B cell (primary cell): ENCODE results near the gene ENO2. TPM values are rescaled to one million over a fixed set of nuclear protein-coding genes. Genes with fewer than 3 reads are reported as not detected.

Source experiments
- ATAC-seq: fragments of 200-7000 bp; cut with Tn5 transposase; one replicate; pipeline ENCODE4 v1.10.0; 2021; ENCODE audit warnings: low read depth, mild to moderate bottlenecking, moderate number of reproducible peaks, moderate library complexity
- CTCF ChIA-PET: fragments of 350-600 bp; sonication (Branson Sonifier 250); formaldehyde crosslinking; loops from one replicate; lab custom pipeline; 2021; ENCODE audit warnings: antibody characterized with exemption, inconsistent platforms; lab: Charles Lee
- POLR2A ChIA-PET: fragments of 350-600 bp; sonication (Branson Sonifier 250); formaldehyde crosslinking; loops from one replicate; lab custom pipeline; 2021; ENCODE audit warnings: antibody characterized with exemption; lab: Charles Lee
- DNase-seq: peaks from one replicate; pipeline ENCODE4 v3.0.0; 2013
- H2AFZ ChIP-seq: 2 replicates; pipeline ENCODE4 v1.6.1; 2012; ENCODE audit warnings: mild to moderate bottlenecking, low read depth, low read length; ENCODE audit not compliant: insufficient read depth, poor library complexity, severe bottlenecking
- H3K27ac ChIP-seq, 2 donors: 1 replicate in 1 of 2; 2 replicates in 1 of 2; pipeline ENCODE4 v1.5.1; 2012 to 2013; ENCODE audit warnings: low read length in 2 of 2, mild to moderate bottlenecking in 2 of 2, moderate library complexity in 1 of 2
- H3K27me3 ChIP-seq, 4 experiments: fragments of 200-600 bp in 1 of 4; sonication (generic) in 1 of 4; replicated peaks in 1 of 4; 1 replicate in 2 of 4; 2 replicates in 2 of 4; pipeline versions ENCODE4 v1.6.1 to v1.7.0; 2013 to 2016; ENCODE audit warnings: low read length in 3 of 4, mild to moderate bottlenecking in 2 of 4, mixed read lengths in 1 of 4, moderate library complexity in 1 of 4; ENCODE audit not compliant: insufficient read depth in 4 of 4, control insufficient read depth in 3 of 4; ENCODE audit errors: control extremely low read depth in 1 of 4
- H3K36me3 ChIP-seq, 2 experiments: replicated peaks in 1 of 2; 1 replicate in 1 of 2; 2 replicates in 1 of 2; pipeline versions ENCODE4 v1.6.1 to v1.7.1; 2013; ENCODE audit warnings: low read length in 1 of 2; ENCODE audit not compliant: insufficient read depth in 2 of 2, control insufficient read depth in 1 of 2; ENCODE audit errors: control extremely low read depth in 1 of 2, extremely low read depth in 1 of 2
- H3K4me1 ChIP-seq, 2 donors: fragments of 200-600 bp in 1 of 2; sonication (generic) in 1 of 2; 1 replicate in 1 of 2; 2 replicates in 1 of 2; pipeline versions ENCODE4 v1.5.1 to v1.6.1; 2013 to 2017; ENCODE audit warnings: low read length in 2 of 2; ENCODE audit not compliant: control insufficient read depth in 2 of 2, insufficient read depth in 2 of 2
- H3K4me2 ChIP-seq: replicated peaks from 2 replicates; pipeline ENCODE3; 2012; ENCODE audit warnings: mild to moderate bottlenecking, low read depth, low read length; ENCODE audit not compliant: poor library complexity, severe bottlenecking
- H3K4me3 ChIP-seq, 5 experiments: fragments of 200-600 bp in 1 of 5; sonication (generic) in 1 of 5; 1 replicate in 3 of 5; 2 replicates in 2 of 5; pipeline versions ENCODE4 v1.5.1 to v1.7.0; 2011 to 2016; ENCODE audit warnings: low read length in 4 of 5, mild to moderate bottlenecking in 4 of 5, low read depth in 2 of 5, control low read depth in 1 of 5, moderate library complexity in 1 of 5; ENCODE audit not compliant: insufficient read depth in 1 of 5; ENCODE audit errors: control extremely low read depth in 1 of 5, extremely low read depth in 1 of 5
- H3K79me2 ChIP-seq: fragments of 200-600 bp; sonication (generic); one replicate; pipeline ENCODE4 v1.6.0; 2016; ENCODE audit warnings: low read length; ENCODE audit not compliant: control insufficient read depth, insufficient read depth
- H3K9ac ChIP-seq: fragments of 200-600 bp; sonication (generic); 2 replicates; pipeline ENCODE4 v1.6.1; 2017; ENCODE audit warnings: mild to moderate bottlenecking, low read length, moderate library complexity
- H3K9me3 ChIP-seq, 3 donors: one replicate each; pipeline versions ENCODE4 v1.6.1 to v1.7.1; 2013; ENCODE audit warnings: low read length in 2 of 3; ENCODE audit not compliant: control insufficient read depth in 2 of 3, insufficient read depth in 1 of 3; ENCODE audit errors: control extremely low read depth in 1 of 3
- H4K20me1 ChIP-seq: 2 replicates; pipeline ENCODE4 v1.6.0; 2012; ENCODE audit warnings: mild to moderate bottlenecking, low read length; ENCODE audit not compliant: insufficient read depth, control insufficient read depth, poor library complexity, severe bottlenecking
- H3K27ac Mint-ChIP-seq: one replicate; pipeline ENCODE4 v1.8.0; 2021; ENCODE audit warnings: mixed read lengths
- H3K27me3 Mint-ChIP-seq: one replicate; pipeline ENCODE4 v1.8.0; 2021; ENCODE audit warnings: mixed read lengths
- H3K4me1 Mint-ChIP-seq: one replicate; pipeline ENCODE4 v1.8.0; 2021; ENCODE audit warnings: mixed read lengths
- H3K4me3 Mint-ChIP-seq: one replicate; pipeline ENCODE4 v1.8.0; 2021; ENCODE audit warnings: mixed read lengths
- H3K9me3 Mint-ChIP-seq: one replicate; pipeline ENCODE4 v1.8.0; 2022; ENCODE audit warnings: mixed read lengths; ENCODE audit not compliant: insufficient read depth
- CTCF ChIP-seq: fragments of 200-600 bp; IDR thresholded peaks from one replicate; pipeline ENCODE4 v1.8.0; 2022; ENCODE audit warnings: antibody characterized with exemption, mild to moderate bottlenecking
- EZH2 ChIP-seq: IDR thresholded peaks from 2 replicates; pipeline ENCODE4 v1.6.1; 2012; ENCODE audit warnings: borderline replicate concordance, low read depth, mild to moderate bottlenecking, moderate library complexity, low read length; ENCODE audit not compliant: insufficient read depth, poor library complexity, severe bottlenecking
- WGBS: methylation state at CpG from one replicate; pipeline ENCODE4 v1.1.5; 2013; ENCODE audit warnings: missing lambda C conversion rate; ENCODE audit not compliant: insufficient coverage; 5-methylcytosine and 5-hydroxymethylcytosine counted together
- intact Hi-C: fragments of 100-400 bp; cut with micrococcal nuclease; formaldehyde crosslinking; loops from one replicate; pipeline ENCODE4 v1.10.0; 2022
- polyA plus RNA-seq: library from polyadenylated mRNA; depleted of rRNA; stranded (reverse); fragments of >200 nt; gene quantifications from 2 replicates; pipeline ENCODE4 v1.2.3, GENCODE V29; 2012
- total RNA-seq, 2 donors: library from RNA; stranded (reverse); fragments of 120-200 nt in 1 of 2; gene quantifications; 1 replicate in 1 of 2; 2 replicates in 1 of 2; pipeline versions ENCODE4 v1.2.3 to v1.2.4, GENCODE V29; 2013 to 2022

The ENO2 gene
- total and polyA plus RNA-seq, 2 donors (not counting 1 experiment from before 2014, with no cell fraction given) = 42.5 to 55.3 TPM

- Histone ChIP-seq H3K9me3 (no peaks in the 10 kb centered on the region), H3K27me3 (no peaks in the 10 kb centered on the region), H3K4me1 (peaks cover 88 to 96% of the 10 kb centered on the region in 2 donors), H3K9ac (peak overlapping the region; percentile 41), H3K27ac (peak overlapping the region; percentile 95 to 99), H3K79me2 (peaks cover 47% of the 10 kb centered on the region), H3K4me2 (peak overlapping the region; percentile 92), H3K36me3 (peaks cover 0 to 69% of the 10 kb centered on the region in 2 experiments), H2AFZ (no peak overlapping the region), H4K20me1 (peaks cover 17% of the 10 kb centered on the region), H3K4me3 (peak overlapping the region in 3 of 5 experiments; percentile 2 to 54 (median 7))
- H3K9me3 Mint-ChIP-seq = no peaks in the 10 kb centered on the region
- DNase-seq (peak; percentile 67), ATAC-seq (peak; percentile 22)
- CTCF ChIA-PET = interaction anchor here (0.6 to 13.5 kb wide), 8 partner anchors 8 to 90 kb away, joined by 3 to 944 read pairs (median 5); partner anchors contain the start of genes C12orf57, LPCAT3, PTPN6 and RNU7-1
- intact Hi-C loops = loop anchor here (1.0 to 2.0 kb wide), 2 partner anchors 16 to 92 kb away; partner anchors contain the start of gene C12orf57
- POLR2A ChIA-PET = interaction anchor here (0.6 to 18.2 kb wide), 5 partner anchors 10 to 332 kb away, joined by 3 to 662 read pairs (median 3); partner anchors contain the start of genes C12orf57, EMG1, PHB2 and PTPN6
- H3K4me1 Mint-ChIP-seq = peaks cover 91% of the 10 kb centered on the region
- 56% methylated on average over 13 of the region's 13 CpGs for WGBS
- H3K27ac Mint-ChIP-seq = peak overlapping the region; percentile 98
- TF ChIP-seq EZH2 = no peak
- peak; percentile 4 for TF ChIP-seq CTCF
- no peaks in the 10 kb centered on the region for H3K27me3 Mint-ChIP-seq
- H3K4me3 Mint-ChIP-seq = peak overlapping the region; percentile 91
These were observed 46.4 kb downstream of the ENO2 start for GRCh38 chr12:6960593-6961277.
